Astrocyte of the hippocampus (primary cell): ENCODE measurements around the gene OR11H7.
"Not testable (repeated sequence)": the region's sequence is repeated elsewhere in the genome, so short reads cannot be mapped to it uniquely, and the experiment has no call there.

Experiments used
- DNase-seq: peaks from one replicate; pipeline ENCODE4 v3.0.0; 2011; ENCODE audit warnings: low read depth, low spot score

OR11H7 gene

DNA sequence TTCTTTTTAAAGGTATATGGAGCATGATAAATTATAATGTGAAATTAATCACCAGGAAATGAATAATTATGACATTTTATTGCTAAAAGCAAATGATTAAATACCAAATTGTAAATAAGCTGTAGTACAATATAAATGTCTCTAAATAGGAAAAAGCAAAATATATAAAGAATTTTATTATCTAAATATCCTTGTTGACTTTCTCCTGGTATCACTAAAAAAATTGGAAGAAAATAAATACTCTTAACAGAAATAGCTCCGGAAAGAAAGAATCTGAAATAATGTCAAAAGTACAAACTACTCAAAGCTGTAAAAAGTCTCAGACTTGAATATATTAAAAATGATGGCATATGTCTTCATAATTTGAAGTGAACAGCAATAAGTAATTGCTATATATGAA, at the start of gene OR11H7:
Gene OR11H7, plus strand, starts transcription at position 301 of the 400 bp plus-strand sequence.
- no peak for DNase-seq

DNA sequence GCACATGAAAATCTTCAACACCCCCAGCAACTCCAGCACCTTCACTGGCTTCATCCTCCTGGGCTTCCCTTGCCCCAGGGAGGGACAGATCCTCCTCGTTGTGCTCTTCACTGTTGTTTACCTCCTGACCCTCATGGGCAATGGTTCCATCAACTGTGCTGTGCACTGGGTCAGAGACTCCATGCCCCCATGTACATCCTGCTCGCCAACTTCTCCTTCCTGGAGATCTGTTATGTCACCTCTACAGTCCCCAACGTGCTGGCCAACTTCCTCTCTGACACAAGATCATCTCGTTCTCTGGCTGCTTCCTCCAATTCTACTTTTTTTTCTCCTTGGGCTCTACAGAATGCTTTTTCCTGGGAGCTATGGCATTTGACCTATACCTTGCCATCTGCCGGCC, 49.6 kb upstream of the OR11H7 start:
- no peak for DNase-seq

DNA sequence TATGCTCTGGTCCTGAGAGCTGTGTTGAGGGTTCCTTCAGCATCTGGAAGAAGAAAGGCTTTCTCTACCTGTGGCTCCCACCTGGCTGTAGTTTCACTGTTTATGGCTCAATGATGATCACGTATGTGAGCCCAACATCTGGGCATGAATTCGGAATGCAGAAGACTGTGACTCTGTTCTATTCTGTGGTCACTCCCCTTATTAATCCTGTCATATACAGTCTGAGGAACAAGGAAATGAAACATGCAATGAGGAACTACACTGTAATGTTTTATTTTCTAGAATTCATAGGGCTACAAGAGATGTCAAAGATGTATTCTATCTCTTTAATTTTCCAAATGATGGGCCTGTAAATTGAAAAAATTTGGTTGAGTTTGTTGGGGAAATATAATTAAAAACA, 48.9 kb upstream of the OR11H7 start:
- no peak for DNase-seq

DNA sequence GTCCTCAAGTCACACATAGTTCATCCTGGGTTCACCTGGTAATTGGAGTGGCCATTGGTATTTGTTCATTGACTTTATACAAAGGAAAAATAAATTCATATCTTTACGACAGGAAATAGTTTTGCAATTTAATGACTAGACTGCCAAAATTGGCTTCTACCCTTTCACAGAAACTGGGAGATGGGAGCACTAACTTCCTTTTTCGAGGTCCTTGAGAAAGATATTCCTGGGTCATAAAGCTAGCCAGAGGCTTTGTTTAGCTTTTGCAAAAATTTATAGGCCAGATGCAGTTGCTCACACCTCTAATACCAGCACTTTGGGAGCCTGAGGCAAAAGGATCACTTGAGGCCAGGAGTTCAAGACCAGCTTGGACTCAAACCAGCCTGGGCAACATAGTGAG, 48.3 kb upstream of the OR11H7 start:
- DNase-seq: no peak

DNA sequence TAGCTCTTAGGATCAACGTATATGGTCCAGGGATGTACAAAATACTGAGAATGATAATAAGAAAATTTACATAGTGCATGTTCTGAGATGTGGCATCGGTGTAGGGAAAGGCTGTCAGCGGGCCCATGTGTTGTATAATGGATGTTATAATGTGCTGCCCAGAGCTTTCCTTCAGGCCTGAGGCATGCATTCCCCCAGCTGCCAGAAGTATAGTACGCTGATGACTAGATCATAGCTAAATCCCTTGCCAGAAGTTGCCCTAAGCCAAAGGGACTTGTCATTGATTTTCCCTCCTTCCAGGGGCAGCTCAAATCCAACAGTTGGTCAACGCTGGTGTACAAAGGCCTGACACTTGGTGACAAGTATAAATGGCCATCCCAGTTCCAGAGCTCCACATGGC, 44.6 kb upstream of the OR11H7 start:
- DNase-seq: no peak

DNA sequence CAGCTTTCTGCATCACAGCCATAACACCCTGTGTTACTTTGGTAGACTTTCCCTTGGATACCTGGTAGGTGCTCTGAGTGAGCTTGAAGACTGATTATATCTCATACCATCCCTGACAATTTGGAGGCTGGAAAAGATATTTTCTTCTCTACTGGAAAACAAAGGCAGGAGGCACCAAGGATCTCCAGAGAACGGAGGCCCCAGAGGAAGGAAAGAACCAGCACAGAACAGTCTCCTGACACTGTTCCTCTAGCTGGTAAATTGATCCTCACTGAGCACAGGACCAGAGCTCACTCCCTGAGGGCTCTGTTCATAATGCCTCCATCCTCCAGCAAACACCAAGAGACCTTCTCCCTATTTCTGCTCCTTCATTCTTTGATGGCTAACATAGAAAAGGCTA, 38.2 kb upstream of the OR11H7 start, which contains the start of gene OR11G2:
Gene OR11G2, plus strand, starts transcription at position 301 of the 400 bp plus-strand sequence. CDS start 6,542 bp downstream, outside the sequence.
- no peak for DNase-seq

DNA sequence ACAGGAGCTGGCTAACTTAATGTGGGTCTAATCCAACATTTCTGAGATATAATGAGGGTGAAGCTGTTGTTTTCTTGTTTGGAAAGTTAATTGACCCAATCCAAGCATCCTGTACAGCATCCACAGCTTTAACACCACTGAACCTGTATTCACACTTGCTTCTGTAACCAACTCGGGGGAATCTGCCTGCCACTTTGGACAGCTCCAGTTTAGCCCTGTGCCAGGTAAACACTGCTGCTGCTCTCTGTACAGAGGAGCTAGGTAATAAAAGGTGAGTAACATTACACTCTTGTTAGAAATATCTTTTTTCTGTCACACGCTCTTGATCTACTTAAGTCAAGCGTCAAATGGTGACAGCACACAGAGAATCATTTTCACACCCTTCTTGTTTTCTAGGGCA, 37.4 kb upstream of the OR11H7 start:
- DNase-seq: no peak

DNA sequence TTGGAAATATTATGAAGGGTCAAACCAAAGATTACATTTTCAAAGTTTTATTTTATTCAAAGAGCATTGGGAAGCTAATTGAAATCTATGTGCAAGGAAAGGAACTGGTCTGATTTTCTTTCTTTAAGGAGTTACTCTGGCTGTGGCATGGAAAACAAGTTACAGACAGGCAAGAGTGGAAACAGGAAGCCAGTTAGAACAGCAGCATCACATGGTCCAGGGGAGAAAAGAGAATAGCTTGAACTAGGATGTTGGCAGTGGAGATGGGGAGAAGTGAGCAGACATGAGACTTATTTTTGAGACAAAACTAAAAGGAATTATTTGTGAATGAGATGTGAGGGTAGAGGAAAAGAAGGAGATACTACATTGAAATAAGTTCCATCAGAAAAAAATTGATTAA, 34.7 kb upstream of the OR11H7 start:
- no peak for DNase-seq

DNA sequence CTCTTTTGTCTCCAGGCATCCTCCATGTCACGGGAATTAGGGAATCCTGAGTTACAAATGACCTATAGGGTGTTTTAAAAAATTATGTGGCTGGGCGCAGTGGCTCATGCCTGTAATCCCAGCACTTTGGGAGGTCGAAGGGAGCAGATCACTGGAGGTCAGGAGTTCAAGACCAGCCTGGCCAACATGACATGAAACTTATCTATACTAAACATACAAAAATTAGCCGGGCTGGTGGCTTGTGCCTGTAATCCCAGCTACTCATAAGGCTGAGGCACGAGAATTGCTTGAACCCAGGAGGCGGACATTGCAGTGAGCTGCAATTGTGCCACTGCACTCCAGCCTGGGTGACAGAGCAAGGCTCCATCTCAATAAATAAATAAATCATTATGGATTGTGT, 33.6 kb upstream of the OR11H7 start:
- DNase-seq: not testable (repeated sequence)

DNA sequence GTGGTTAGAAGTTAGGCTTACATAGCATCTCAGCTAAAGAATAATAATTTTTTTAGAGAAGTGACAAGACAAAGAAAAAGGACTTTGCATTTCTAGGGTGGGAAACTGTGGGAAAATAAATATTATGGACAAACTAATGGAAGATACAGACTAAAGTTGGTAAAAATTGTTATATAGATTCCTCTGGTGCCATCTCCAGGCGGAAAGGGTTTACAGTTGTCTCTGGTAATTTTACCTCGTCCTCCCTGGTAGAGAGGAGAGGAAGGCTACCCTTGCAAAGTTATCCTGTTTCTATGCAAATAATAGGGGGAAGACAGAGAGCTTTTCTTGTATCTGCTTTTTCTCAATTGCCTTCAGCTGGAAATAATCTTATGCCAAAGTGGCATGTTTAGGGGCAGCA, 32.9 kb upstream of the OR11H7 start:
- DNase-seq: no peak

DNA sequence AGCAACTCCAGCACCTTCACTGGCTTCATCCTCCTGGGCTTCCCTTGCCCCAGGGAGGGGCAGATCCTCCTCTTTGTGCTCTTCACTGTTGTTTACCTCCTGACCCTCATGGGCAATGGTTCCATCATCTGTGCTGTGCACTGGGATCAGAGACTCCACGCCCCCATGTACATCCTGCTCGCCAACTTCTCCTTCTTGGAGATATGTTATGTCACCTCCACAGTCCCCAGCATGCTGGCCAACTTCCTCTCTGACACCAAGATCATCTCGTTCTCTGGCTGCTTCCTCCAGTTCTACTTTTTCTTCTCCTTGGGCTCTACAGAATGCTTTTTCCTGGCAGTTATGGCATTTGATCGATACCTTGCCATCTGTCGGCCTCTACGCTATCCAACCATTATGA, 31.3 kb upstream of the OR11H7 start:
- DNase-seq: no peak

DNA sequence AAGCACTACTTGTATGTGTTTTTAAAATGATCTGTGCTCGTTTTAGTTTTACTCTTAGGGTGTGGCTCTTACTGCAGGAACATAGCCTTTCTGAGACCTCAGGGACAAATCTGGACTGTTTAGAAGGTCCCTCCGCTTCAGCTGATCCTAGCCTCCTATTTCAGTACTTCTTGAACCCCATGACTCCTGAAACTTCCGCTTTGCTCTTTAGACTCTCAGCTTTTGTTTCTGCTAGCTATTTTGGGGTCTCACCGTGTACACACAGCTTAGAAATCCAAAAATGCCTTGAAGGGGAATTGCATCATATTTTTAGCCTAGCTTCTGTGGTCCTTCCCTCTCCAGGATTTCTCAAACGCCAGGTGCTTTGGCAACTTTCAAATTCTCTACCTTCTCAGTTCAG, 29.8 kb upstream of the OR11H7 start:
- no peak for DNase-seq

DNA sequence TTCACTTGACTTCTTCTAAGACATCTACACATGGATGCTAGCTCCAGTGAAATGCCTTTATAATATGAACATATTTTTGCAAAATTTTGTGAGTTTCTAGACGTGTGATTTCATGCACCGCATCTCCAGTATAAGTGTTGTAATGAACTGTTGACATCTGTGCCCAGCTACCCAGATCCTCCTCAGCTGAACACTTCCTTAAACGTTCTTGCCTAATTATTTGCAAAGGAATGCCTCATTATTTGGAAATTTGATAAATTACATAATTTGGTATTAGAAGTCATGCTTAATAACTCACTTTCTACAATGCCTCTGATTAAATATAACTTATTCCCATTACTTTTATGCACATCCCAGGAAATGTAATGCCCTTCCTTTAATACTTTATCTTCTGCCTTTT, 24.1 kb upstream of the OR11H7 start:
- no peak for DNase-seq

DNA sequence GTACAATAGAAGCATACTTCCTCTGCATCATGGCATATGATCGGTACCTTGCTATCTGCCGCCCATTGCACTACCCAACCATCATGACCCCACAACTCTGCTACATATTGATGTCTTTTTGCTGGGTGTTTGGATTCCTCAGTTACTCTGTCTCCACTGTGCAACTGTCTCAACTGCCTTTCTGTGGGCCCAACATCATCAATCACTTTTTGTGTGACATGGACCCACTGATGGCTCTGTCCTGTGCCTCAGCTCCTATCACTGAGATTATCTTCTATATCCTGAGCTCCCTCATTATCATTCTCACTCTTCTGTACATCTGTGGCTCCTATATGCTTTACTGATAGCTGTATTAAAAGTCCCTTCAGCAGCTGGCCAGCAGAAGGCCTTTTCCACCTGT, 19.2 kb upstream of the OR11H7 start:
- no peak for DNase-seq

DNA sequence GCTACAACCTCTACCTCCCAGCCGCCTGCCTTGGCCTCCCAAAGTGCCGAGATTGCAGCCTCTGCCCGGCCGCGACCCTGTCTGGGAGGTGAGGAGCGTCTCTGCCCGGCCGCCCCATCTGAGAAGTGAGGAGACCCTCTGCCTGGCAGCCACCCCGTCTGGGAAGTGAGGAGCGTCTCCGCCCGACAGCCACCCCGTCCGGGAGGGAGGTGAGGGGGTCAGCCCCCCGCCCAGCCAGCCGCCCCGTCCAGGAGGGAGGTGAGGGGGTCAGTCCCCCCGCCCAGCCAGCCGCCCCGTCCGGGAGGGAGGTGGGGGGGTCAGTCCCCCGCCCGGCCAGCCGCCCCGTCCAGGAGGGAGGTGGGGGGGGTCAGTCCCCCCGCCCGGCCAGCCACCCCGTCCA, 16.4 kb upstream of the OR11H7 start:
- not testable (repeated sequence) for DNase-seq

DNA sequence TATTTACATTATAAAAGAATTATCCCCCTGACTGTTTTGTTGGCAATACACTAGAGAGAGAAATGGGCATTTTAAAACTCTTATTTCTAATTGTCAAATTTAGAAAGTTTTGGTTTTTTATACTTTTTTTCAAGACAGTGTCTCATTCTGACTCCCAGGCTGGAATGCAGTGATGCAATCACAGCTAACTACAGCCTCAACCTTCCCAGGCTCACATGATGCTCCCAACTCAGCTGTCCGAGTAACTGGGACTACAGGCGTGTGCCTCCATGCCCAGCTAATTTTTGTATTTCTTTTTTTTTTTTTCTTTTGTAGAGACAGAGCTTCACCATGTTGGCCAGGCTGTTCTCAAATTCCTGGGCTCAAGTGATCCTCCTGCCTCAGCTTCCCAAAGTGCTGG, 13.6 kb upstream of the OR11H7 start:
- DNase-seq: no peak

DNA sequence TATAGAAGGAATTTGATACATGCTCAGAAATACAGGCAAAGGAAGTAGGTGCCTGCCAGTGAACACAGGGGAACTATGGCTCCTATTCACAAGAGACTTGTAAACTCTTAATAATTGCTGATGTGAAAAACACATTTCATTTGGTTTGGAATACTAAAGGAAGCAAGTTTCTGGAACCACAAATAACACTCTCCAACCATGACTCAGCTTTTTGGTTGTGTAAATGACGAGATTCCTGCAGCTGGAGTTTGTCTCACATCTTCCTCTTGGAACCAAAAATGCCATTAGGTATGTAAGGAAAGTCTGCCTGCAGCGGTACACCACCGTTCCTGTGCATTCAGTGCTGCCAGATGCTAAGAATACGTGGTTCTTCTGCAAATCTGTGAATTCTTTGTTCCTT, 9.7 kb upstream of the OR11H7 start:
- no peak for DNase-seq

DNA sequence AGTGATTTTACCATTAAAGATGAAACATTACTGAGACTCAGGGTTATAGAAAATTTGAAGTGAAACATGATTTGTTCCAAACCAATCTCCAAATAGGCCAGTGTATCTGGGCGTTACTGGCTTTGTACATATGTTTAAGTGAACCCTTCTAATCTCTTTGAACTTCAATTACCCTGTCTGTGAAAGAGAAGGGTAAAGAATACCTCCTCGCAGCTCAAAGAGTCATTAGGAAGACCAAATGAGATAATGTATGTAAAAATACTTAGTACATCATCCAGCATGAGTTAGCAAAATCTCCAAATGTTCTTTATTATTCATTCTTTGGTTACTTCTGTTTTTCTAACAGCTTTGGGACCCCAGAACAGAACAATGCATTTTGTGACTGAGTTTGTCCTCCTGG, 5.4 kb upstream of the OR11H7 start, which contains the start of gene OR11H6:
Gene OR11H6, plus strand, starts transcription at position 301 of the 400 bp plus-strand sequence. Its CDS starts 0 bp downstream, at position 301.
- no peak for DNase-seq

DNA sequence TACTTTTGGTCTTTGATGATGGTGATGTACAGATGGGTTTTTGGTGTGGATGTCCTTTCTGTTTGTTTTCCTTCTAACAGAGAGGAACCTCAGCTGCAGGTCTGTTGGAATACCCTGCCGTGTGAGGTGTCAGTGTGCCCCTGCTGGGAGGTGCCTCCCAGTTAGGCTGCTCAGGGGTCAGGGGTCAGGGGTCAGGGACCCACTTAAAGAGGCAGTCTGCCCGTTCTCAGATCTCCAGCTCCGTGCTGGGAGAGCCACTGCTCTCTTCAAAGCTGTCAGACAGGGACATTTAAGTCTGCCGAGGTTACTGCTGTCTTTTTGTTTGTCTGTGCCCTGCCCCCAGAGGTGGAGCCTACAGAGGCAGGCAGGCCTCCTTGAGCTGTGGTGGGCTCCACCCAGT, 6.6 kb downstream of the OR11H7 start:
- DNase-seq: not testable (repeated sequence)

DNA sequence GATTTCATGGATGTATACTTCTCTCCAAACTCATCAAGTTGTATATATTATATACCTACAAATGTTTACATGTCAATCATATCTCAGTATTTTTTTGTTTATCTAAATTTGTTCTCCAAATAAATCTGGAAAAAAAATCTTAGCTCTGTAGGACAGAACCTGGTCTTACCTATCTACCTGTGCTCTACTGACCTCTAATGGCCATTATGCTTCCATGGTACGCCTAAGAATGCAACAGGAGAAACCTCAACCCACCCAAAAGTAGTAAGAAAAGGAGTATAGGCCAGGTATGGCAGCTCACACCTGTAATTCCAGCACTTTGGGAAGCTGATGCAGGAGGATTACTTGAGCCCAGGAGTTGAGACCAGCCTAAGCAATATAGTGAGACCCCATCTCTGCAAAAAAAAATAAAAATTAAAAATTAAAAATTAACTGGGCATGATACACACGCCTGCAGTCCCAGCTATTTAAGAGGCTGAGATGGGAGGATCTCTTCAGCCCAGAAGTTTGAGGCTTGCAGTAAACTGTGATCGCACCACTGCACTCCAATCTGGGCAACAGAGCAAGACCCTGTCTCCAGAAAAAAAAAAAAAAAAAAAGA, 19.0 kb downstream of the OR11H7 start:
- DNase-seq: no peak

DNA sequence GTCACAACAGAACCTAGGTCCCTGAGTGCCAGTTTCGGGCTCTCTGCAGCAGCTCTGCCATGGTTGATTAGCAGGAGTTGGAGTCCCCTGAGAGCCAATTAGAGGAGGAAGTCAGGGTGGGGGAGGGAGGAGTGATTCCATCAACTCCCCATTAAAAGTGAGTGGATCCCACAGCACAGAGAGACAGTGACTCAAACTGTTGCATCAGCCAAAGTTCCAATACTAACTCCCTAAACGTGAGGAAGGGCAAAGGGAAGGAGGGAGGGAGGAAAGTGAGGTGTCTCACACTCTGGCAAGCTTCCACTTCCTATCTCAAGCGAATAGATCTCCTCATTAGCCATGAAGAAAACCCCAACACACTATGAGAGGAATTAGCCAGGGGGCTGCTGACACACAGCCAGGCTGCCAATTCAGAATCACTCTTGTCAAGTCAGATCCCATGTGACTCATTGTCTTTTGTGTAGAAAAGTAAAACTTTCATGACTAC, 33.9 kb downstream of the OR11H7 start:
- DNase-seq: peak; percentile 35

DNA sequence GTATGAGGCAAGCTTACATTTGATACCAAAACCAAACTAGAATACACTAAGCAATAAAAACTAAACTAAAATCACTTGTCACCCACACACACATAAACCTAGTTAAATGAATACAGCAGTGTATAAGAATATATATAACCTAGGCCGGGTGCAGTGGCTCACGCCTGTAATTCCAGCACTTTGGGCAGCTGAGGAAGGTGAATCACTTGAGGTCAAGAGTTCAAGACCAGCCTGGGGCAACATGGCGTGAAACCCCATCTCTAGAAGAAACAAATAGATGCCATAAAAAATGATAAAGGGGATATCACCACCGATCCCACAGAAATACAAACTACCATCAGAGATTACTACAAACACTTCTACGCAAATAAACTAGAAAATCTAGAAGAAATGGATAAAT, 35.6 kb downstream of the OR11H7 start:
- DNase-seq: not testable (repeated sequence)

DNA sequence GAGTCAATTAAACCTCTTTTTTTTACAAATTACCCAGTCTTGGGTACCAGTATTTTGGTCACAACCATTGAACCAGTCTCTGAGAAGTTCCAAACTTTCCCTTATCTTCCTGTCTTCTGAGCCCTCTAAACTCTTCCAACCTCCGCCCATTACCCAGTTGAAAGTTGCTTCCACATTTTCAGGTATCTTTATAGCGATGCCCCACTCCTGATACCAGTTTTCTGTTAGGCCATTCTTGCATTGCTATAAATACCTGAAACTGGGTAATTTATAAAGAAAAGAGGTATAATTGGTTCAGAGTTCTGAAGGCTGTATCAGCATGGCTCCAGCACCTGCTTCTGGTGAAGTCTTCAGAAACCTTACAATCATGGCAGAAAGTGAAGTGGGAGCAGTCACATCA, 45.3 kb downstream of the OR11H7 start:
- DNase-seq: no peak

DNA sequence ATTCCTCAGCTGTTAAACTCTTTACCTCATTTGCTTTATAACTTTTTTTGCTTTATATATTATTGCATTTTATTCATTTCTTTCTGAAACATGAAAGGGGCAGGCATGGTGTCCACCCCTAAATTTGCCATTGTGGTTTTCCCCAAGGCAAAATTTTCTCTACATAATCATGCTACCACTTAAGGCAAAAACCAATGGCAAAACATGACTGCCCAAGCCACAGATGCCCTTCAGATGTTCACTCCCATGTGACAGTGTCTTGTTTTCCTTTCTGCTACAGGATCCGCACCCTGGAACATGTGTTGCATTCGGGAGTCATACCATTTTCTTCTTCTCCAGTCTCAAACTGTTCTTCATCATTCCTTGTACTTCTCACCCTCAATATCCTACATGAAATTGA, 48.6 kb downstream of the OR11H7 start:
- DNase-seq: no peak
